Psoas muscle (tissue), 8 donors: ENCODE data around the gene TEX35. TPM values are rescaled to one million over a fixed set of nuclear protein-coding genes. Genes with fewer than 3 reads are reported as not detected.

ENCODE experiments used
- ATAC-seq, 4 donors: fragments of 200-7000 bp; cut with Tn5 transposase; one replicate each; pipeline ENCODE4 v1.9.1; 2020; ENCODE audit warnings: moderate library complexity in 3 of 4, mild to moderate bottlenecking in 2 of 4
- DNase-seq, 2 donors: peaks; one replicate each; pipeline ENCODE4 v3.0.0-alpha.2; 2020
- H3K27ac ChIP-seq: fragments of 200-600 bp; one replicate; pipeline ENCODE4 v1.8.0; 2022
- H3K27me3 ChIP-seq, 3 donors: fragments of 200-600 bp in 1 of 3; one replicate each; pipeline versions ENCODE4 v1.6.1 to v1.8.0; 2013 to 2022; ENCODE audit warnings: low read length in 2 of 3, mild to moderate bottlenecking in 2 of 3, moderate library complexity in 1 of 3; ENCODE audit not compliant: insufficient read depth in 3 of 3
- H3K36me3 ChIP-seq, 2 donors: fragments of 200-600 bp in 1 of 2; one replicate each; pipeline versions ENCODE4 v1.6.1 to v1.8.0; 2013 to 2022; ENCODE audit warnings: low read depth in 1 of 2, mild to moderate bottlenecking in 1 of 2, moderate library complexity in 1 of 2; ENCODE audit not compliant: insufficient read depth in 1 of 2
- H3K4me1 ChIP-seq: fragments of 200-600 bp; one replicate; pipeline ENCODE4 v1.8.0; 2022
- H3K4me3 ChIP-seq: fragments of 200-600 bp; one replicate; pipeline ENCODE4 v1.8.0; 2022; ENCODE audit warnings: mild to moderate bottlenecking
- H3K9me3 ChIP-seq: fragments of 200-600 bp; one replicate; pipeline ENCODE4 v1.8.0; 2022
- WGBS, 3 donors: extraction: QIAGEN DNeasy Blood & Tissue Kit; methylation state at CpG; one replicate each; pipeline versions ENCODE4 v1.1.6 to v1.1.7; 2013; 5-methylcytosine and 5-hydroxymethylcytosine counted together
- intact Hi-C, 2 donors: fragments of 100-400 bp; cut with DNase I; formaldehyde crosslinking; loops; one replicate each; pipeline versions ENCODE4 v1.11.0 to v1.14.2; 2022
- polyA plus RNA-seq, 3 donors: library from polyadenylated mRNA; stranded (reverse); fragments of 200-250 nt; gene quantifications; one replicate each; pipeline ENCODE4 v1.2.3, GENCODE V29; 2013
- total RNA-seq, 4 donors: library from RNA; stranded (reverse); fragmentation: NEBNext Ultra II Directional in 2 of 4; extraction: Animal tissue kit (Norgen Biotek cat#: 25700) in 2 of 4; gene quantifications; one replicate each; pipeline versions ENCODE4 v1.2.1 to v1.2.4, GENCODE V29; 2021 to 2023
- TF ChIP-seq, protein P1 (sequence below): fragments of 200-600 bp; IDR thresholded peaks from one replicate; pipeline ENCODE4 v1.8.0; 2022; ENCODE audit warnings: antibody characterized with exemption
- donor health status: healthy with polysubstance abuse.
- donor health status: DM: no; HTN: no; CAD: no; lungs with moderate emphysema.
- donor health status: Bipolar disorder and iron deficiency.
- donor health status: healthy.
- donor health status: DM: yes; HTN: yes; CAD: no.
- donor health status: DM: no; HTN: no; CAD: no.
- donor health status: DM: no; HTN: no; CAD: no.
- donor health status: DM: yes; HTN: yes; CAD: no.

Gene TEX35
- total and polyA plus RNA-seq, 7 donors: not detected

DNA sequence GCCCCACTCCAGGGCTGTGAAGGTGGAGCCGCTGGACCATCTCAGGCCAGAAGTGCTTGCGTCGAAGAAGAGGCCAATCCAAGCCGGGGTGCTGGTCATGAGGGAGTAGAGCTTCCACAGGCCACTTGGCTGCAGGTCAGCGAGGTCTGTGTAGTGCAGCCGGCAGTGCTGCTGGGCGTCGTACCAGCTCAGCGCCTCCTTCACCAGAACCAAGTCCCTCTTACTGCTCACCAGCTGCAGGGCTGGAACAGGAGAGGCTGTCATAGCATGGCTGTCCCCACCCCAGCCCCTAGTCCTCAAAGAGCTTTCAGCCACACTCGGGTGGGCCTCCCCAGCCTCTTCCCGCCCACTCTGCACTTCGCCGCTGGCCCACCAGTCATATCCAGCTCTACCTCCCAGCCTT lies 18.3 kb upstream of the TEX35 start:
- H3K27me3 ChIP-seq: no peaks in the 10 kb centered on the region
- DNase-seq (no peak), ATAC-seq (no peak)
- no peaks in the 10 kb centered on the region for H3K4me1 ChIP-seq
- no peaks in the 10 kb centered on the region for H3K9me3 ChIP-seq
- H3K36me3 ChIP-seq: no peaks in the 10 kb centered on the region
- intact Hi-C loops: no loop called here
- TF ChIP-seq, protein P1, sequence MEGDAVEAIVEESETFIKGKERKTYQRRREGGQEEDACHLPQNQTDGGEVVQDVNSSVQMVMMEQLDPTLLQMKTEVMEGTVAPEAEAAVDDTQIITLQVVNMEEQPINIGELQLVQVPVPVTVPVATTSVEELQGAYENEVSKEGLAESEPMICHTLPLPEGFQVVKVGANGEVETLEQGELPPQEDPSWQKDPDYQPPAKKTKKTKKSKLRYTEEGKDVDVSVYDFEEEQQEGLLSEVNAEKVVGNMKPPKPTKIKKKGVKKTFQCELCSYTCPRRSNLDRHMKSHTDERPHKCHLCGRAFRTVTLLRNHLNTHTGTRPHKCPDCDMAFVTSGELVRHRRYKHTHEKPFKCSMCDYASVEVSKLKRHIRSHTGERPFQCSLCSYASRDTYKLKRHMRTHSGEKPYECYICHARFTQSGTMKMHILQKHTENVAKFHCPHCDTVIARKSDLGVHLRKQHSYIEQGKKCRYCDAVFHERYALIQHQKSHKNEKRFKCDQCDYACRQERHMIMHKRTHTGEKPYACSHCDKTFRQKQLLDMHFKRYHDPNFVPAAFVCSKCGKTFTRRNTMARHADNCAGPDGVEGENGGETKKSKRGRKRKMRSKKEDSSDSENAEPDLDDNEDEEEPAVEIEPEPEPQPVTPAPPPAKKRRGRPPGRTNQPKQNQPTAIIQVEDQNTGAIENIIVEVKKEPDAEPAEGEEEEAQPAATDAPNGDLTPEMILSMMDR: no peak
- 86 to 90% (median 89%) methylated on average over 13 of the region's 13 CpGs for WGBS, 3 donors
- no peak overlapping the region for H3K4me3 ChIP-seq
- H3K27ac ChIP-seq: no peak overlapping the region

DNA sequence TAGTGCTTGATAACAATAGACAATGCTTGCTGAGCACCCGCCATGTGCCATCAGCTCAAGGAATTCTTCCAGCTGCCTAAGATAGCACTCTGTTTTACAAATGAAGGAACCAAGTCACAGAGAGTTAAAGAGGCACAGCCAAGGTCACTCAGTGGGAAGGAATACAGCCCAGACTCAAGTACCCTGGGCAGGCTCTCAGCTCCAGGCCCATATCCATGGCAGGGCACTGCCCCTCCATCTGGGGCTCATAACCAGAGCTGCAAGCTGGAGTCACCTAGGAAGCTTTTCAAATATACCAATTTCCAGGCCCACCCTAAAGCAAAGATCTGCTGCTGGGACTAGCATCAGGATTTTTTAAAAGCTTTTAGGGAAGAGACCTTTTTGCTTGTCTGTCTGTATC lies 17.8 kb upstream of the TEX35 start:
- no peaks in the 10 kb centered on the region for H3K27me3 ChIP-seq
- no peak for ATAC-seq
- no peaks in the 10 kb centered on the region for H3K9me3 ChIP-seq
- H3K4me1 ChIP-seq: no peaks in the 10 kb centered on the region
- intact Hi-C loops: no loop called here
- DNase-seq: no peak
- no peak overlapping the region for H3K4me3 ChIP-seq
- no peak overlapping the region for H3K27ac ChIP-seq
- 95 to 96% (median 96%) methylated on average over 1 of the region's 1 CpG for WGBS, 3 donors
- TF ChIP-seq, protein P1: no peak
- no peaks in the 10 kb centered on the region for H3K36me3 ChIP-seq

DNA sequence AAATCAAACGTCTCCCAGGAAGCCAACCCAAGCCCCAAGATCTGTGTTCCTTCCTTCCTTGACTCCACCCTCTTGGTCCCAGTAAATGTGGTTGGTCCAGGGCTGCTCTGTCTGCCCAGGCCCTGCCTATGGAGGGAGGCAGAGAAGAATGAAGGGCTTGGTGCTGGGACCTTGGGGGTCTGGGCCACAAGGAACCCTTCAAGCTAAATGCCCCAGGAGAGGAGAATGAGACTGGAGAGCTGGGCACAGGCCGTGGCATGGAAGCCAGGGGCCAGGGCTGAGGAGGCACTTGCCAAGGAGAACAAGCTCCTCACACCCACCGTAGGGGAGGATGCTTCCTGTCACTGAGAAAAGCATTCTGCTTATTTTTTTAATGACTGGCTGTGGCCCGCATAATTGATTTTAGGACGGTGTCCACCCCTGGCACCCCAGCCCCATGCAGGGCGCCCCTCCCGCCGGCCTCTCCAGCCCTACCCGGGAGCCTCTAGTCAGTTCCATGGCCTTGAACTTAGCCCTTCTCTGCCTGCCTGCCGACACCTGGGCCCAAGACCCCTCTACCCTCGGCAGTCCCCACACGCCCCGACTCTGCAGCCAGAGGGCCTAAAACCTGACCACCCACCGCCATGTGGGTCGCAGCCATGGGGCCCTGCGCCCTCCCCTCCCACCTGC lies 17.0 kb upstream of the TEX35 start:
- ATAC-seq (no peak), DNase-seq (no peak)
- Histone ChIP-seq H3K27ac (no peak overlapping the region), H3K36me3 (no peaks in the 10 kb centered on the region), H3K9me3 (no peaks in the 10 kb centered on the region), H3K27me3 (no peaks in the 10 kb centered on the region), H3K4me1 (no peaks in the 10 kb centered on the region), H3K4me3 (no peak overlapping the region)
- TF ChIP-seq, protein P1: no peak
- 86 to 93% (median 87%) methylated on average over 15 to 16 of the region's 16 CpGs for WGBS, 3 donors
- intact Hi-C loops: no loop called here

DNA sequence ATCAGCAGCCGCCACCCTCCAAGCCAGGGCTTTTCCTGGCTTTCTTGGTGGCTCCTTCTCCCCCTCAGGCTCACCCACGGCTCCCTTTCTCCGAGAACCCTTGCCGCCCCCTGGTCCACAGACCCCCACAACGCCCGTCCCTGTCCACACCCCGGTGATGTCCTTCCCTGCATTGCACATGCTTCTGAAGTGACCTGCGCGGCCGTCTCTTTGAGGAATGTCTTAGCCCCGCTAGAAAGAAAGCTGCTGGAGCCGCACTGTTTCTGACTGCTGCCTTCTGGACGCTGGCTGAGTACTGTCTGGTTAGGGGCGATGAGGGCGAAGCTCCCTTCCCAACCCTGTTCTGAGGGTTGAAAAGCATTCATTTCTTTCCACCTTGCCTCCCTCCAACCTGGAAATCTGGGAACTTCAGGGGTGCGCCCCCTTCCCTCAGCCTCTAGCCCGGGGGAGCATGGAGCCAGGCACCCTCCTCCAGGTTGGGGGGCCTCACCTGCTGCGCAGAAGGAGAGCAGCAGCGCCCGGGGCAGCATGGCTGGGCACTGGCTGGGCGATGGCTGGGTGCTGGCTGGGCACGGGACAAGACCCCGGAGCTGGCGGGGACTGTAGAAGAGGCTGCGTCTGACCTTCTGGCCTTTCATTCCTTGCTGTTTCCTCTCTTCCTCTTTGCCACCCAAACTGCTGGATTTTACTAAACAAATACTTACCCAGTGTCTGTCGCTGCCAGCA lies 16.3 kb upstream of the TEX35 start, which contains the start of gene CLEC20A:
TSS of gene CLEC20A (minus strand) at position 555 of the 726 bp plus-strand sequence. CDS start at position 530, 25 bp downstream.
- WGBS, 3 donors: 95 to 96% (median 95%) methylated on average over 24 to 26 of the region's 26 CpGs
- intact Hi-C loops: no loop called here
- DNase-seq: no peak

More for the DNA sequence above, 16.3 kb upstream of the TEX35 start, which contains the start of gene CLEC20A:
- H3K27ac ChIP-seq: no peak within 1 kb of the TSS
- no peaks in the 10 kb centered on the region for H3K36me3 ChIP-seq
- no peak for ATAC-seq
- no peaks in the 10 kb centered on the region for H3K9me3 ChIP-seq
- H3K27me3 ChIP-seq: no peaks in the 10 kb centered on the region
- H3K4me1 ChIP-seq: no peaks in the 10 kb centered on the region
- H3K4me3 ChIP-seq: no peak within 1 kb of the TSS
- TF ChIP-seq, protein P1: no peak
